KMS-11 (cell line): ENCODE measurements around the gene PITHD1.

ENCODE experiments used
- H2AFZ ChIP-seq: fragments of 200-600 bp; sonication (generic); 2 replicates; pipeline ENCODE4 v1.6.1; 2016; ENCODE audit warnings: antibody characterized with exemption, mixed run types, low read depth
- H3K27ac ChIP-seq: fragments of 200-600 bp; sonication (generic); 2 replicates; pipeline ENCODE4 v1.6.1; 2016; ENCODE audit warnings: mild to moderate bottlenecking, mixed run types
- H3K27me3 ChIP-seq: fragments of 200-600 bp; sonication (generic); 2 replicates; pipeline ENCODE4 v1.6.1; 2017; ENCODE audit warnings: mild to moderate bottlenecking, low read depth, mixed run types, moderate library complexity; ENCODE audit not compliant: insufficient read depth
- H3K36me3 ChIP-seq: fragments of 200-600 bp; sonication (generic); 2 replicates; pipeline ENCODE4 v1.6.1; 2017; ENCODE audit warnings: mild to moderate bottlenecking, mixed run types; ENCODE audit not compliant: insufficient read depth
- H3K4me1 ChIP-seq: fragments of 200-600 bp; sonication (generic); 2 replicates; pipeline ENCODE4 v1.6.1; 2016; ENCODE audit warnings: mild to moderate bottlenecking, low read depth, mixed run types; ENCODE audit not compliant: poor library complexity, severe bottlenecking
- H3K4me2 ChIP-seq: fragments of 200-600 bp; sonication (generic); 2 replicates; pipeline ENCODE4 v1.7.0; 2016; ENCODE audit warnings: mild to moderate bottlenecking, mixed run types
- H3K4me3 ChIP-seq: fragments of 200-600 bp; sonication (generic); IDR thresholded peaks from 2 replicates; pipeline ENCODE4 v1.6.1; 2017; ENCODE audit warnings: low read depth, low read length, mixed read lengths; ENCODE audit not compliant: insufficient read depth
- H3K79me2 ChIP-seq: fragments of 200-600 bp; sonication (generic); 2 replicates; pipeline ENCODE4 v1.6.1; 2016; ENCODE audit warnings: low read depth, mixed run types; ENCODE audit not compliant: insufficient read depth
- H3K9ac ChIP-seq: fragments of 200-600 bp; sonication (generic); 2 replicates; pipeline ENCODE4 v1.6.1; 2016; ENCODE audit warnings: mild to moderate bottlenecking, mixed run types
- H4K20me1 ChIP-seq: fragments of 200-600 bp; sonication (generic); 2 replicates; pipeline ENCODE4 v1.6.1; 2016; ENCODE audit warnings: mild to moderate bottlenecking, mixed run types; ENCODE audit not compliant: insufficient read depth
- CTCF ChIP-seq: fragments of 200-600 bp; sonication (generic); conservative IDR thresholded peaks from 2 replicates; pipeline ENCODE4 v1.6.1; 2017; ENCODE audit warnings: low read depth, mild to moderate bottlenecking, antibody characterized with exemption, low read length, moderate library complexity, mixed read lengths

The PITHD1 gene

GRCh38 chr1:23807453-23807852, 29.2 kb downstream of the PITHD1 start:
- Histone ChIP-seq H3K27me3 (no peaks in the 10 kb centered on the region), H3K4me1 (peaks cover 35% of the 10 kb centered on the region), H3K9ac (no peak overlapping the region), H3K27ac (no peak overlapping the region), H4K20me1 (no peaks in the 10 kb centered on the region), H3K79me2 (no peaks in the 10 kb centered on the region), H2AFZ (no peak overlapping the region), H3K4me2 (no peak overlapping the region), H3K36me3 (no peaks in the 10 kb centered on the region), H3K4me3 (no peak overlapping the region)
- TF ChIP-seq CTCF, result no peak

- Histone ChIP-seq H4K20me1 (no peaks in the 10 kb centered on the region), H3K27ac (0 out of 2 replicates have a peak overlapping the region, but pooled peaks have one; percentile 19), H3K79me2 (no peaks in the 10 kb centered on the region), H3K4me2 (no peak overlapping the region), H3K4me3 (no peak overlapping the region), H2AFZ (peak overlapping the region; percentile 24; the same call in 1 of the 2 replicates), H3K36me3 (no peaks in the 10 kb centered on the region), H3K4me1 (peaks cover 26% of the 10 kb centered on the region), H3K9ac (no peak overlapping the region), H3K27me3 (no peaks in the 10 kb centered on the region)
- peak; percentile 82 for TF ChIP-seq CTCF
Observed at GRCh38 chr1:23809751-23810171, 31.5 kb downstream of the PITHD1 start.

- Histone ChIP-seq H3K27ac (no peak overlapping the region), H3K9ac (no peak overlapping the region), H3K4me2 (no peak overlapping the region), H3K27me3 (no peaks in the 10 kb centered on the region), H3K4me3 (no peak overlapping the region), H2AFZ (no peak overlapping the region), H3K4me1 (peaks cover 21% of the 10 kb centered on the region), H3K36me3 (no peaks in the 10 kb centered on the region), H4K20me1 (no peaks in the 10 kb centered on the region), H3K79me2 (no peaks in the 10 kb centered on the region)
- TF ChIP-seq CTCF, result peak; percentile 77
Observed at GRCh38 chr1:23810818-23811540, 32.8 kb downstream of the PITHD1 start.

- Histone ChIP-seq H3K79me2 (no peaks in the 10 kb centered on the region), H3K9ac (no peak overlapping the region), H3K36me3 (no peaks in the 10 kb centered on the region), H4K20me1 (no peaks in the 10 kb centered on the region), H3K27ac (no peak overlapping the region), H3K27me3 (no peaks in the 10 kb centered on the region), H3K4me2 (no peak overlapping the region), H3K4me3 (no peak overlapping the region), H2AFZ (no peak overlapping the region), H3K4me1 (peaks cover 11% of the 10 kb centered on the region)
- TF ChIP-seq CTCF, result no peak
Observed at GRCh38 chr1:23814016-23814415, 35.8 kb downstream of the PITHD1 start.
